Activated T-cell treated with anti-CD3 and anti-CD28 coated beads, Interleukin-2, amount 50 U/mL, for 4 hours (primary cell): Measurements from ENCODE around the gene LRRC37A3. TPM values are rescaled to one million over a fixed set of nuclear protein-coding genes. Genes with fewer than 3 reads are reported as not detected.
A peak's percentile ranks its signal among the peaks of the same experiment; 100 is the strongest.
"Not testable (repeated sequence)": the region's sequence is repeated elsewhere in the genome, so short reads cannot be mapped to it uniquely, and the experiment has no call there.

Experiments
- ATAC-seq, 2 donors: fragments of 200-7000 bp; cut with Tn5 transposase; one replicate each; pipeline ENCODE4 v1.10.0; 2021
- DNase-seq: peaks from one replicate; pipeline ENCODE4 v3.0.0-alpha.2; 2020
- H3K27me3 Mint-ChIP-seq: one replicate; pipeline ENCODE4 v1.8.0; 2021; ENCODE audit warnings: low read depth, mixed read lengths
- H3K36me3 Mint-ChIP-seq: one replicate; pipeline ENCODE4 v1.8.0; 2022; ENCODE audit warnings: mixed read lengths; ENCODE audit not compliant: insufficient read depth
- H3K4me1 Mint-ChIP-seq: one replicate; pipeline ENCODE4 v1.8.0; 2021; ENCODE audit warnings: low read depth, mixed read lengths
- H3K4me3 Mint-ChIP-seq: one replicate; pipeline ENCODE4 v1.8.0; 2021; ENCODE audit warnings: mild to moderate bottlenecking, moderate library complexity, mixed read lengths
- H3K9me3 Mint-ChIP-seq: one replicate; pipeline ENCODE4 v1.8.0; 2021; ENCODE audit warnings: mixed read lengths
- total RNA-seq, 3 donors: library from RNA; stranded (reverse); gene quantifications; one replicate each; pipeline ENCODE4 v1.2.1, GENCODE V29; 2021

Gene LRRC37A3
- total RNA-seq, 3 donors from 2014 or later: 1.9 to 3.0 (median 2.9) TPM

DNA sequence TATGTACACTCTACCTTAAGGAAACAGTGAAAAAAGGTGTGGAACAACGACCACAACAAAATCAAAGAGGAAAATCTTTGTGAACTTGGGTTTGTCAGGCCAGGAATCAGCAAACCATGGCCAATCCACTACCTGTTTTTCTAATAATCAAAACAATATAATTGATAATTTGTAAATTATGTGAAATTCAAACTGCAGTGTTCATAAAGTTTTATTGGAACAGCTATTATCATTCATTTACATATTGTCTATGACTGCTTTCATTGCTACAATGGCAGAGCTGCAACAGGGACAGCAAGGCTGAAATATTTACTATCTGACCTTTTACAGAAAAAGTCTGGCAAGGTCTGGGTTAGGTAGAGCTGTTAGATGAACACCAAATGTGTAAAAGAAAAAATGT is 4.0 kb downstream of the LRRC37A3 start:
- ATAC-seq, H3K9me3 Mint-ChIP-seq, H3K27me3 Mint-ChIP-seq, DNase-seq, H3K36me3 Mint-ChIP-seq, H3K4me3 Mint-ChIP-seq, H3K4me1 Mint-ChIP-seq: not testable (repeated sequence)

DNA sequence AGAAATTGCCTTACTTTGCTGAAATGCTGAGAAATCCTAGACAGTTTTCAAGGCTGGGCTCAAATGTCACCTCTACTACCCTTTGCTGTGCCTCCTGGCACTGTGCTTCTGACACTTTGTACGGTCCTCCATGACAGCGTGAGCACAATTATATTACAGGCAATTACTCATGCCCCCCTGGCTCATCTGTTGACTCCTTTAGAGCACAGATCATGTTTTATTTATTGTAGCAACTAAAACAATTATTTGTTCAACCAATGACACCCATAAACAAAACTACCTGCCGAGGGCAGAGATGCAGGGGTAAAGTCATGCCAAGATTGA is 9.1 kb downstream of the LRRC37A3 start:
- DNase-seq, H3K4me1 Mint-ChIP-seq, ATAC-seq, H3K9me3 Mint-ChIP-seq, H3K27me3 Mint-ChIP-seq, H3K36me3 Mint-ChIP-seq, H3K4me3 Mint-ChIP-seq: not testable (repeated sequence)

DNA sequence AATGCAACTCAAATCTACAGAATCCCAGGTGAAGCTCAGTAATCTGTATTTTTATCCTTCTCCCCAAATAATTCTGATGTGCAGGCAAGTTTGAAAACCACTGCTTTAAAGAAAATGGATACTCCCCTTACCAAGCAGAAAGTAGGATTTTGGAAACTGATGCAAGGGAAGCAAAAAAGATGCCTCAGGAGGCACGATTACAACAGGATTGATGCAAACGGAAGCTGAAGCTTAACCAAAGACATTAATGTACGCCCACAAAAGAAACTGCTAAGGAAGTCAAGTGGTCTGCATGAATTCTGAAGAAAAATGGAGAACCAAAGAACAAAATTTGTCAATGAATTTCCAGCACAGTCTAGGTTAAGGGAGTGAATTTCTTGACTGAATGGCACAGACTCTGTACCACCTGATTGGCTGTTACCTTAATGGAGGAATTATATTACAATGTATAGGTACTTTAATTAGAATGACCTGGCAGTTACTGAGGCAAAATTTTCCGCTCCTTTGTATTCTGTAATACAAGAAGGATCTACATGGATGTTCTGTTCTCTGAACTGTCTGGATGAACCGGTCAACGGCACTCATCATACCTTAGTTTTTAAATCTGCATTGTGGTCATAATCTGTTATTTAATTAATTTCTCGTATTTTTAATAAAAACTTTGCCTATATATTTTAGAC is 9.6 kb downstream of the LRRC37A3 start:
- not testable (repeated sequence) for ATAC-seq, H3K36me3 Mint-ChIP-seq, H3K27me3 Mint-ChIP-seq, DNase-seq, H3K4me1 Mint-ChIP-seq, H3K4me3 Mint-ChIP-seq, H3K9me3 Mint-ChIP-seq

DNA sequence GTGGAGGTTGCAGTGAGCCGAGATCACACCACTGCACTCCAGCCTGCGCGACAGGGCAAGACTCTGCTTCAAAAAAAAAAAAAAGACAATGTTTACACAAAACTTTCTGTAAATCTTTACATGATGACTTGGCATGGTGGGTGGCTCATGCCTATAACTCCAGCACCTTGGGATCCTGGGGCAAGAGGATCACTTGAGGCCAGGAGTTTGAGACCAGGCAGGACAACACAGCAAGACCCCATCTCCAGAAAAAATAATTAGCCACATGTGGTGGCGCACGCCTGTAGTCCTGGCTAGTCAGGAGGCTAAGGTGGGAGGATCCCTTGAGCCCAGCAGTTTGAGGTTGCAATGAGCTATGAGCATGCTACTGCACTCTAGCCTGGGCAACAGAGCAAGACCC is 15.2 kb downstream of the LRRC37A3 start:
- not testable (repeated sequence) for H3K36me3 Mint-ChIP-seq, H3K9me3 Mint-ChIP-seq, H3K4me1 Mint-ChIP-seq, H3K4me3 Mint-ChIP-seq, H3K27me3 Mint-ChIP-seq, DNase-seq, ATAC-seq

DNA sequence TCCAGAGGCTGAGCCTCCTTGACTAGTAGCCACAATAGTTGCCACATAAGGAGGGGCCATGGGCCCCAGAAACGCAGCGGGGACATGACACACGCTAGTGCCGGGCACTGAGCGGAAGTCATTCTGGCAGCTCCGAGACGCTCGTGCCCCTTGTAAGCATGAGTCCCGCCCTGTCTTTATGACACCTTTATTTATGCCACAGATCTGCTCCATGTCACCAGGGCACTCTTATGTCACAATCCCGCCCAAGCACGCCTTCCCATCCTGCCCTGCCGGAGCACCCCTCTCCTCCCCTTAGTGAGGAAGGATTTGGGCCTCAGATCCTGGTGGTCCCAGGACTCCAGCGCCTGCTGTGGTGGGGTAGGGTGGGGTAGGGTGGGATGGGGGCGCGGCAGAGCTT is 22.1 kb downstream of the LRRC37A3 start:
- not testable (repeated sequence) for DNase-seq, H3K4me1 Mint-ChIP-seq, H3K27me3 Mint-ChIP-seq, H3K4me3 Mint-ChIP-seq, H3K36me3 Mint-ChIP-seq, ATAC-seq, H3K9me3 Mint-ChIP-seq

DNA sequence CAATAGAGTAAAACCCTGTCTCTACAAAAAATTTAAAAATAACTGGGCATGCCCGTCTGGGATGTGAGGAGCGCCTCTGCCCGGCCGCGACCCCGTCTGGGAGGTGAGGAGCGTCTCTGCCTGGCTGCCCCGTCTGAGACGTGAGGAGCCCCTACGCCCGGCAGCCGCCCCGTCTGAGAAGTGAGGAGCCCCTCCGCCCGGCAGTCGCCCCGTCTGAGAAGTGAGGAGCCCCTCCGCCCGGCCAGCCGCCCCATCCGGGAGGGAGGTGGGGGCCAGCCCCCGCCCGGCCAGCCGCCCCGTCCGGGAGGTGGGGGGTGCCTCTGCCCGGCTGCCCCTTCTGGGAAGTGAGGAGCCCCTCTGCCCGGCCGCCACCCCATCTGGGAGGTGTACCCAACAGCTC is 45.1 kb downstream of the LRRC37A3 start:
- not testable (repeated sequence) for H3K4me1 Mint-ChIP-seq, H3K4me3 Mint-ChIP-seq, DNase-seq, H3K9me3 Mint-ChIP-seq, H3K36me3 Mint-ChIP-seq, ATAC-seq, H3K27me3 Mint-ChIP-seq

DNA sequence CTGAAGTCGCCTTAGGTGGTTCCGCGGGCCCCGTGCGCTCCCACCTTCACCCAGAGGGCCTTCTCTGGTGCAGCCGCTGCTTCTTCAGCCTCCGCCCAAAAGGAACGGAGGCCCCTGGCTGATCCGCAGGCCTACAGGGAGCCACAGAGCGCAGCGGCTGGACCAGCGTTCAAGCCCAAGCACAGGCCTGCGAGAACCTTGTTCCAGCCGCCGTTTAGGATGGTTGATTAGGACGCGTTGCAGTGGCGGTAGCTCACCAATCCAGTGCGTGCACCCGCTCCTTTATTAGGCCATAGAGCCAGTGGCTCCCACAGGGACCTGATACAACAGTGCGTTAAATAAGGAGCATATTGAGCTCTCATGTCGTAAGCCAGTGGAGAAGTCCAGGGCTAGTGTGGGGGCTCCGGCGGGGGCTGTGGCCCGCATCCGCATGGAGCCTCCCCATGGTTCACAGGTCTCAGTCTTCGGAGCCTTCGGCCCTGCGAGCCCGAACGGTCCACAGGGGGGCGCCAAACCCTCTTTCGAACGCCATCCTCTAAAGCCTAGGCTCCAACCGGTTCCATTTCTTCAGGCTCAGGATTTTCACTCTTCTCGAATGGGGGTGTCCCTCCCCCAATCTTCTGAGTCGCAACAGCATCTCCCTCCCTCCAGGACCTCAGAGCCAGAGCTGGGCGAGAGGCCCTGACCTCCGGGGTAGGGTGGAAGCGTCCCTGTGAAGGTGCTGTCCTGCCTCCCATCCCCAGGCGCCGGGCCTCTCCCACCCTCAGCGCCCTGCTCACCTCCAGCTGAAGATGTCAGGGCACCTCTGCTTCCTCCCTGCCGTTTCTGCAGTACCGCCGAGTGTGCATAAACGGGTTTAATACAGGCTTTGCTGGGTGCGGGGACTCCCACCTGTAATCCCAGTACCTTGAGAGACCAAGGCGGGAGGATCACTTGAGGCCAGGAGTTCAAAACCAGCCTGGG is 71.5 kb downstream of the LRRC37A3 start:
- not testable (repeated sequence) for H3K4me1 Mint-ChIP-seq, H3K27me3 Mint-ChIP-seq, H3K36me3 Mint-ChIP-seq, H3K9me3 Mint-ChIP-seq, H3K4me3 Mint-ChIP-seq
- peak; percentile 75 for DNase-seq
- ATAC-seq: peak; percentile 87 to 93

DNA sequence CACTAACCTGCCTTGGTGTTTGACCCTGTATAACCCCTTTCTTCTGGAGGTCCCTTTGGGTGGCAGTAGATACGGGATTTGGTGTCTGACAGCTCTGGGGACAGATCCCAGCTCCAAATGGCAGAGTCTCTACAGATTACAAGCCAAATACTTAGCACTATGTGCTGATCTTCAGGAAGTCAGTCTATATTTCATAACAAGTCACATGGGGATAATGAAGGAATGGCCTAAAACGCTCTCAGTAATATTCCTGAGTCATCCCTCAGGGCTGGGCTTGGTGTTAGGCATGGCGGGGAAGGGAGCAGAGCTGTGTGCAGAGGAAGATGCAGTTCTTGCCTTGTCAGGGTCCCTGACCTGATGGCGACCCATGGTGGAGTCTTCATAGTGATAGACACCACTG is 72.4 kb downstream of the LRRC37A3 start:
- H3K27me3 Mint-ChIP-seq, ATAC-seq, H3K9me3 Mint-ChIP-seq, H3K4me1 Mint-ChIP-seq, H3K36me3 Mint-ChIP-seq, DNase-seq, H3K4me3 Mint-ChIP-seq: not testable (repeated sequence)

DNA sequence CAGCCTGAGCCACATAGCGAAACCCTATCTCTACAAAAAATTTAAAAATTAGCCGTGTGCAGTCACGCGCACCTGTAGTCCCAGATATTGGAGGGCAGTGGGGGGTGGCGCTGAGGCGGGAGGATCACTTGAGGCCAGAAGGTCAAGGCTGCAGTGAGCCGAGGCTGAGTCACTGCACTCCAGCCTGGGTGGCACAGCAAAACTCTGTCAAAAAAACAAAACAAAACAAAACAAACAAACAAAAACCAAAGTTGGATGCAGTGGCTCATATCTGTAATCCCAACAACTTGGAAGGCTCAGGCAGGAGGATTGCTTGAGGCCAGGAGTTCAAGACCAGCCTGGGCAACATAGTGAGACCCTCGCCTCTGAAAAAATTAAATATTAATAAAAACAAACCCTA is 75.4 kb downstream of the LRRC37A3 start:
- DNase-seq, H3K36me3 Mint-ChIP-seq, H3K4me3 Mint-ChIP-seq, ATAC-seq, H3K9me3 Mint-ChIP-seq, H3K27me3 Mint-ChIP-seq, H3K4me1 Mint-ChIP-seq: not testable (repeated sequence)

DNA sequence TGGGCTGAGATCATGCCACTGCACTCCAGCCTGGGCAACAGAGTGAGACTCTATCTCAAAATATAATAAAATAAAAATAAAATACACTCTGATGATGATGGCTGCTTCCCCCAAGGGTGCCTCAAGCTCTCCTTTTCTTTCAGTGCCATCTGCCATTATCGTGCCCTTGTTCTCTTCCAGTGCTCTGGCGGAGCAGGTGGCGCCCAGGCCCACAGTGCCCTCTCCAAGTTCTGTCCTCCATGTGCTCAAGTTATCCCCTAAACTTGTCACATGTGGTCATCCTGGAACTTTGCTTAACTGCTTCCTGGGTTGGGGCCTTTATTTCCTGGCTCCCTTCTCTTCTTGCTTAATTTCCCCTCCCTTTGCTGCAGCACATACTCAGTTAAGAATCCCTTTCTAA is 76.4 kb downstream of the LRRC37A3 start:
- H3K36me3 Mint-ChIP-seq, ATAC-seq, H3K9me3 Mint-ChIP-seq: not testable (repeated sequence)

DNA sequence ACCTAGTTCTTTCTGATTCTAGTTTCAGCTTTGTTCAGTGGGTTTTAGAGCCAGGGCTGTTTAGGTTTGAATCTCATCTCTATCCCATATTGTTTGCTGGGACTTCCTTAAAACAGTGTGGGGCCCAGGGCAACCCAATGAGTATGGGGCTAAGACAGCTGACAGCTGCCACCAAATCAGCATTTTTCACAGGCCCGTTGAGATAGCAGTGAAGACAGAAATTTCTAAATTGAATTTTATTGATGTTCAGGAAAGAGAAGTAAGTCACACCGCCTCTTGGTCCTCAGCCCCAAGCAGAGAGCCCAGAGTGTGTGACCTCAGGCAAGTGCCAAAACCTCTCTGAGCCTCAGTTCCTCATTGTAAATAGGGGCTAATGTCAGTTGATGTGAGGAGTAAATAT is 78.3 kb downstream of the LRRC37A3 start:
- H3K4me1 Mint-ChIP-seq, DNase-seq, H3K9me3 Mint-ChIP-seq, H3K4me3 Mint-ChIP-seq, H3K27me3 Mint-ChIP-seq, H3K36me3 Mint-ChIP-seq, ATAC-seq: not testable (repeated sequence)

More for the DNA sequence above, 76.4 kb downstream of the LRRC37A3 start:
- not testable (repeated sequence) for H3K4me1 Mint-ChIP-seq, H3K4me3 Mint-ChIP-seq, H3K27me3 Mint-ChIP-seq, DNase-seq

DNA sequence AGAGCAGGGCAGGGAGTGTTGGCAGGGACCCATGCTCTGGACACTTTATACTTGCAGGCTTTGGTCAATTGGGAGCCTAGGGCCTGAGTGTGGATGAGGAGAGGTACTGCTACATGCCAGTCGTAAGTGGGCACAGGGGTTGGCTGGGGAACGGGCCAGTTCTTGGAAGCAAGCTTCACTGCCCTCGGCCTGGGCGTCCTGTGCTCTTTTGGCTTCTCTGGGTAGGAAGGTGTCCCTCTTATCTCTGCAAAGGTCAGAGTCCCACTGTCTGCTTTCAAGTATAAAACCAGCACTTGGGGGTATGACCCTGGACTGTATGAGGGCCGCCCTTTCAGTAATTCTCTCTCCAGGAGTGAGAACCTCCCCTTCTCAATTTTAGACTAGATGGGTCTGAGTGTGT is 80.8 kb downstream of the LRRC37A3 start:
- not testable (repeated sequence) for H3K4me3 Mint-ChIP-seq, H3K36me3 Mint-ChIP-seq, ATAC-seq, H3K9me3 Mint-ChIP-seq, DNase-seq, H3K27me3 Mint-ChIP-seq
- H3K4me1 Mint-ChIP-seq: peaks cover 20% of the 10 kb centered on the region

DNA sequence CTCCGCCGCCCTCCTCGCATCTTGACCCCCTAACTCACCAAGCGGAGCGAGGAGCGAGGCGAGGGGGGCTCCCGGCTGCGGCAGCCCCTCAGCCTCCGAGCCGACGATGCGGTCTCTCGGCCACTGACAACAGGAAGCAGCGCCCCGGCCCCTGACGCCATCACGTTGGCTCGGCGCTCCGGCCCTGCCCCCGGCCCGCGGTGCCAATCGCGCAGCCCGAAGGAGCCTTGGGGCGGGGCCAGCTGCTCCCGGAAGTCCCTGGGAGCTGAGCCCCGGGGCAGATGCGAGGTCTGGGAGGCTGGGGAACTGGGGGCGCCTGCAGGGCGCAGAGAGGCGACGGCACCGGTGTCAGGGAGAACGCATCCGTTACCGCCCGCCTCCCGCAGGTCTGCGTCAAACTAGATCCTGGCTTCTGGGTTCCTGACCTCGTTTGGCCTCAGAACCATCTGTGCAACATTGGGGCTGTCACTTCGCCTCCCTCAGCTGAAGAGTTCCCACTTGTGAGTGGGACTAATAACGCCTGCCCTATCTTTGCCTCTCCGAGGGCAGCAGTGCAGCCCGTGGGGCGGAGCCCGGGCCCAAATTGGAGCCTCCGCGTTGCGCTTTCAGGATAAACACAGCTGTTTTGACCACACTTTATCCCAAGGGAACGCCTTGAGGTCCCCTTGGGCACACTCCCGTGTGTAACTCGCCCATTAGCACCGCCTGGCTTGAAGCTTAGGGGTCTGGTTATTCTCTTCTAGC is 82.1 kb downstream of the LRRC37A3 start:
- H3K27me3 Mint-ChIP-seq: not testable (repeated sequence)

DNA sequence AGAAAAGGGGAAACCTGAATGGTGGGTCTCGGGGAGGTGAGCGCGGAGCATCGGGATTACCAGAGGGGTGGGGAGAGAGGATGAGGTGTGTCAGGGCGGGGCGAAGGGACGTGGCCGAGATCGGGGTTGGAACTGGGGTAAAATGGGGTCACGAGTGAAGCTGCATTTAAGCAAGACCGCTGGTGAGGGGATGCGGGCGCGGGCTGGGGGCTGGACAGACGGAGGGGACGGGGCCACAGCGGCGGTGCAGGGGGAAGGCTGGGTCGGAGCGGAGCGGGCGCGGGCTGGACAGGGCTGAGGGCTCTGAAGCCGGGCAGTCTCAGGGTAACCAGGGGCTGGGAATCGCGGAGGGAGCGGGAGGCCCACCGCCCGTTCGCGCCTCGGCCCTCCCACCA is 82.7 kb downstream of the LRRC37A3 start:
- peak overlapping the region; percentile 92 for H3K4me3 Mint-ChIP-seq
- ATAC-seq: peak; percentile 25 to 33
- H3K36me3 Mint-ChIP-seq, H3K9me3 Mint-ChIP-seq, DNase-seq, H3K27me3 Mint-ChIP-seq: not testable (repeated sequence)
- peaks cover 20% of the 10 kb centered on the region for H3K4me1 Mint-ChIP-seq

More for the DNA sequence above, 82.1 kb downstream of the LRRC37A3 start:
- H3K4me3 Mint-ChIP-seq: peak overlapping the region; percentile 92
- peak; percentile 76 for DNase-seq
- ATAC-seq: peak; percentile 99
- H3K4me1 Mint-ChIP-seq: peaks cover 20% of the 10 kb centered on the region
- not testable (repeated sequence) for H3K36me3 Mint-ChIP-seq, H3K9me3 Mint-ChIP-seq
